HepG2 (cell line): ENCODE data around the gene HNRNPAB. TPM values are rescaled to one million over a fixed set of nuclear protein-coding genes. Genes with fewer than 3 reads are reported as not detected.

Experiments used
- ATAC-seq: fragments of 200-7000 bp; cut with Tn5 transposase; 3 replicates; pipeline ENCODE4 v1.9.1; 2020; ENCODE audit warnings: mild to moderate bottlenecking, moderate library complexity
- BruUV-seq: library from RNA; stranded (reverse); fragments of 400-500 nt; replicated peaks from 2 replicates; lab custom pipeline; 2021; lab: Mats Ljungman, UMichigan
- CTCF ChIA-PET: fragments of 300-600 bp; formaldehyde crosslinking; extraction: SDS; loops from one replicate; lab custom pipeline; 2021; ENCODE audit warnings: low total read pairs, inconsistent platforms, low intra/inter-chr PET ratio; lab: Yijun Ruan, JAX
- POLR2A ChIA-PET: fragments of 350-600 bp; sonication (Branson Sonifier 250); formaldehyde crosslinking; loops from one replicate; lab custom pipeline; 2020; ENCODE audit warnings: antibody characterized with exemption, inconsistent platforms; lab: Yijun Ruan, JAX
- DNase-seq: peaks from one replicate; pipeline ENCODE4 v3.0.0-alpha.2; 2015; ENCODE audit warnings: low spot score
- FAIRE-seq: peaks from 3 replicates; lab custom pipeline; 2011; peaks lifted over from hg19 to GRCh38; lab: Jason Lieb, UNC
- H2AFZ ChIP-seq: one replicate; pipeline ENCODE4 v1.6.1; 2011; ENCODE audit warnings: low read length, inconsistent platforms
- H3K27ac ChIP-seq: fragments of 300-600 bp; 3 replicates; pipeline ENCODE4 v1.8.0; 2011; ENCODE audit warnings: mixed run types, mild to moderate bottlenecking, mixed read lengths, low read length, inconsistent platforms; ENCODE audit not compliant: insufficient read depth; ENCODE audit errors: extremely low read length
- H3K27me3 ChIP-seq, 2 experiments: fragments of 200-600 bp in 1 of 2; 2 replicates in 1 of 2; 3 replicates in 1 of 2; pipeline versions ENCODE4 v1.6.0 to v1.8.0; 2011; ENCODE audit warnings: low read length in 2 of 2, mild to moderate bottlenecking in 2 of 2, moderate library complexity in 2 of 2, inconsistent platforms in 1 of 2; ENCODE audit not compliant: insufficient read depth in 2 of 2, control insufficient read depth in 1 of 2
- H3K36me3 ChIP-seq, 2 experiments: fragments of 200-600 bp in 1 of 2; replicated peaks in 1 of 2; 2 replicates in 1 of 2; 3 replicates in 1 of 2; pipeline versions ENCODE4 v1.5.1 to v1.8.0; 2011; ENCODE audit warnings: low read length in 2 of 2, inconsistent platforms in 1 of 2; ENCODE audit not compliant: insufficient read depth in 2 of 2, control insufficient read depth in 1 of 2
- H3K4me1 ChIP-seq: 2 replicates; pipeline ENCODE4 v1.5.1; 2012; ENCODE audit warnings: low read length, inconsistent platforms; ENCODE audit not compliant: insufficient read depth
- H3K4me2 ChIP-seq: 2 replicates; pipeline ENCODE4 v1.6.0; 2011; ENCODE audit warnings: low read depth, low read length, inconsistent platforms
- H3K4me3 ChIP-seq, 3 experiments: fragments of 200-600 bp in 1 of 3; sonication (generic), shearing (Covaris generic) in 1 of 3; replicated peaks in 1 of 3; 2 replicates each; pipeline ENCODE4 v1.5.1; 2011 to 2016; ENCODE audit warnings: low read length in 3 of 3, inconsistent platforms in 2 of 3, low read depth in 2 of 3, mild to moderate bottlenecking in 2 of 3, control low read depth in 1 of 3, mixed read lengths in 1 of 3; ENCODE audit not compliant: insufficient read depth in 1 of 3
- H3K79me2 ChIP-seq: one replicate; pipeline ENCODE4 v1.6.1; 2011; ENCODE audit warnings: low read length, inconsistent platforms; ENCODE audit not compliant: insufficient read depth
- H3K9ac ChIP-seq: 2 replicates; pipeline ENCODE4 v1.6.0; 2011; ENCODE audit warnings: mild to moderate bottlenecking, low read depth, low read length, inconsistent platforms; ENCODE audit not compliant: insufficient read depth
- H3K9me3 ChIP-seq: 2 replicates; pipeline ENCODE4 v1.5.1; 2012; ENCODE audit warnings: mild to moderate bottlenecking, low read length
- H4K20me1 ChIP-seq: 2 replicates; pipeline ENCODE4 v1.6.0; 2011; ENCODE audit warnings: inconsistent platforms, mild to moderate bottlenecking, low read length, moderate library complexity; ENCODE audit not compliant: insufficient read depth
- AGO2 ChIP-seq: fragments of 200-400 bp; formaldehyde crosslinking; optimal IDR thresholded peaks from 2 replicates; pipeline ENCODE3; 2017; ENCODE audit warnings: mild to moderate bottlenecking, low read depth, low read length, moderate library complexity
- CSRNP1 ChIP-seq: sonication (generic); formaldehyde crosslinking; IDR thresholded peaks from 2 replicates; pipeline ENCODE4 v1.8.1; 2023; ENCODE audit warnings: mild to moderate bottlenecking, missing genetic modification reagents
- MIER2 ChIP-seq: IDR thresholded peaks from 2 replicates; pipeline ENCODE4 v1.6.1; 2016; ENCODE audit warnings: missing biosample characterization, missing genetic modification reagents
- PPARG ChIP-seq: conservative IDR thresholded peaks from 2 replicates; pipeline ENCODE4 v1.6.1; 2016; ENCODE audit warnings: missing biosample characterization, missing genetic modification reagents
- WGBS: methylation state at CpG from one replicate; pipeline ENCODE4 v1.1.6; 2017; ENCODE audit warnings: low lambda C conversion rate; 5-methylcytosine and 5-hydroxymethylcytosine counted together
- in situ Hi-C: cut with HindIII; loops from 2 replicates; pipeline ENCODE4 v1.10.0; 2017; ENCODE audit warnings: low pct_unique_long_range_greater_than_20kb; ENCODE audit not compliant: extremely low pct_ligation_motif_present
- intact Hi-C: fragments of 100-400 bp; cut with micrococcal nuclease; formaldehyde crosslinking; loops from one replicate; pipeline ENCODE4 v1.10.0; 2022; ENCODE audit not compliant: unreplicated experiment
- polyA plus RNA-seq, 8 experiments: library from polyadenylated mRNA; depleted of rRNA in 3 of 8; stranded (reverse) in 7 of 8; unstranded in 1 of 8; fragments of >200 nt; fragmentation: Illumina TruSeq in 4 of 8; extraction: Trizol in 4 of 8; gene quantifications; 2 replicates each; pipeline versions ENCODE4 v1.2.1 to v1.2.3, GENCODE V29; 2011 to 2016; ENCODE audit warnings: low read depth in 4 of 8, missing spikeins in 1 of 8, mixed read lengths in 1 of 8; ENCODE audit not compliant: insufficient read depth in 1 of 8
- total RNA-seq, 5 experiments: library from RNA; depleted of rRNA; stranded (reverse); fragments of >200 nt; fragmentation: Illumina TruSeq; extraction: Trizol; gene quantifications; 2 replicates each; pipeline ENCODE4 v1.2.3, GENCODE V29; 2016; ENCODE audit warnings: low read depth in 1 of 5

Gene HNRNPAB
- total and polyA plus RNA-seq, 2 of the 13 experiments (the other 11 are each of a cell fraction or from before 2014, with no cell fraction given) = 62.6 to 111 TPM

GRCh38 chr5:178229861-178230260, 25.5 kb downstream of the HNRNPAB start:
- no peak for FAIRE-seq
- H3K4me2 ChIP-seq = no peak overlapping the region

More at GRCh38 chr5:178229861-178230260, 25.5 kb downstream of the HNRNPAB start:
- H3K27ac ChIP-seq = no peak overlapping the region
- DNase-seq (no peak), ATAC-seq (no peak)
- H3K27me3 ChIP-seq = no peaks in the 10 kb centered on the region
- intact Hi-C loops (no loop called here), in situ Hi-C loops (no loop called here)
- BruUV-seq = no TSS peak
- 97% methylated on average over 10 of the region's 10 CpGs for WGBS
- no peak overlapping the region for H3K4me3 ChIP-seq
- H3K9me3 ChIP-seq = no peaks in the 10 kb centered on the region
- no peak overlapping the region for H2AFZ ChIP-seq
- CTCF ChIA-PET = no interaction called here
- peaks cover 20% of the 10 kb centered on the region for H3K79me2 ChIP-seq
- H4K20me1 ChIP-seq = no peaks in the 10 kb centered on the region
- TF ChIP-seq PPARG (no peak), MIER2 (CRISPR knock-in tag) (no peak), CSRNP1 (CRISPR knock-in tag) (0 out of 2 replicates have a peak, but pooled peaks have one; percentile 32), AGO2 (peak; percentile 37)
- H3K4me1 ChIP-seq = peaks cover 48% of the 10 kb centered on the region
- H3K9ac ChIP-seq = no peak overlapping the region
- POLR2A ChIA-PET = interaction anchor here (1.5 kb wide), 1 partner anchor 20 kb away, joined by 5 read pairs; no protein-coding TSS in a partner anchor
- peaks cover 14 to 25% of the 10 kb centered on the region in 2 experiments; a peak in 4 of 5 replicates for H3K36me3 ChIP-seq
